Activated naive CD8-positive, alpha-beta T cell treated with anti-CD3 and anti-CD28 coated beads, Interleukin-2, amount 50 U/mL, for 24 hours (primary cell): ENCODE data around the gene EPG5.
"Not testable (repeated sequence)": the region's sequence is repeated elsewhere in the genome, so short reads cannot be mapped to it uniquely, and the experiment has no call there.

Source experiments
- ATAC-seq: fragments of 150-1000 bp; cut with Tn5 transposase; one replicate; pipeline ENCODE4 v1.10.0; 2021
- DNase-seq: peaks from one replicate; pipeline ENCODE4 v3.0.0; 2021
- H3K27ac Mint-ChIP-seq: one replicate; pipeline ENCODE4 v1.8.0; 2021; ENCODE audit warnings: mild to moderate bottlenecking, mixed read lengths
- H3K27me3 Mint-ChIP-seq: one replicate; pipeline ENCODE4 v1.8.0; 2021; ENCODE audit warnings: mixed read lengths
- H3K36me3 Mint-ChIP-seq: one replicate; pipeline ENCODE4 v1.8.0; 2021; ENCODE audit warnings: low read depth, mixed read lengths
- H3K4me1 Mint-ChIP-seq: one replicate; pipeline ENCODE4 v1.8.0; 2021; ENCODE audit warnings: mixed read lengths
- H3K4me3 Mint-ChIP-seq: one replicate; pipeline ENCODE4 v1.8.0; 2021; ENCODE audit warnings: mild to moderate bottlenecking, moderate library complexity, mixed read lengths
- H3K9me3 Mint-ChIP-seq: one replicate; pipeline ENCODE4 v1.8.0; 2021; ENCODE audit warnings: mixed read lengths

EPG5 gene

DNA sequence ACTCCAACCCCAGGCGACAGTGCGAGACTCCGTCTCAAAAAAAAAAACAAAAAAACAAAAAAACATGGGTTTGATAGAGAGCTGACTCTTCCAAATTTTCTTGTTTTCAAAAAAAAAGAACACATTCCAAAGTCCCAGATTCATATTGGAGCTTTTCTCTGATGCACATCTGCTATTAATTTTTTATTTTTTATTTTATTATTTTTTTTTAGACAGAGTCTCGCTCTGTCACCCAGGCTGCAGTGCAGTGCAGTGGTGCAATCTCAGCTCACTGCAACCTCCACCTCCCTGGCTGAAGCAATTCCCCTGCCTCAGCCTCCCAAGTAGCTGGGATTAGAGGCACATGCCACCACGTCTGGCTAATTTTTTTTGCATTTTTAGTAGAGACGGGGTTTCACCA, 25.4 kb upstream of the EPG5 start:
- not testable (repeated sequence) for H3K27me3 Mint-ChIP-seq, H3K4me3 Mint-ChIP-seq, ATAC-seq

GRCh38 chr18:45991788-45992187, 24.7 kb upstream of the EPG5 start:
- ATAC-seq (no peak), DNase-seq (no peak)
- Mint-ChIP-seq H3K36me3 (peaks cover 45% of the 10 kb centered on the region), H3K4me3 (no peak overlapping the region), H3K27me3 (no peaks in the 10 kb centered on the region), H3K4me1 (peaks cover 6% of the 10 kb centered on the region), H3K9me3 (no peaks in the 10 kb centered on the region), H3K27ac (no peak overlapping the region)

More for the DNA sequence above, 25.4 kb upstream of the EPG5 start:
- peaks cover 12% of the 10 kb centered on the region for H3K4me1 Mint-ChIP-seq
- not testable (repeated sequence) for H3K9me3 Mint-ChIP-seq, H3K27ac Mint-ChIP-seq, DNase-seq
- H3K36me3 Mint-ChIP-seq, result peaks cover 40% of the 10 kb centered on the region

DNA sequence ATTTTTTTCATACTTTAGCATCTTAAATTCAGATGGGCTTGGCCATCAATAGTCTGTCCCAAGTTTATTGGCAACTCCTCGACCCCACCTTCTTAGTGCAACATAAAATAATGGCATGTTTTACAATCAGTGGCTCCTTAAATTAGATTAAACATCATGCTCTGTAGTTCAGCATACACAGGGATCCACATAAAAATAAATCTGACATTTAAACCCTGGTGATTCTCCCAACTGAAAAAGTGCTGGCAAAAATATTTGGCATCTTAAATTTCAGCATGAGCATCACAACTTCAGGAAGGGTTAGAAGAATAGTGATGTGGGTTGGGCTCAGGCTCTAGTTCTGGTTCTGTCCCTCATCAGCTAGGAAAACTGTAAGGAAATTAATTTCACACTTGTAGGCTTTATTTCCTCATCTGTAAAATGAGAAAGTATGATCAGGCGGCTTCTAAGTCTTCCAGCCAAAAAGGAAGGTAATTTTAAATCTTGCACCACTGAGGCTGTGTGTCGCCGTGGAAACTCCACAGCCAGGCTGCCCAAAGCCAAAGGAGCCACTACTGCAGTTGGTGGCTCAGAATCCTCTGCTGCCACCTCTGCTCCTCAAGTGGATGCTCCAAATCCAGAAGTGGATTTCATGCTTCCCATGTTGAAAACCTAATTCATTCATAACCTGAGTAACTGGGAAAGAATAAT, 17.6 kb upstream of the EPG5 start:
- H3K27ac Mint-ChIP-seq, result no peak overlapping the region
- H3K9me3 Mint-ChIP-seq, result no peaks in the 10 kb centered on the region
- peaks cover 2% of the 10 kb centered on the region for H3K4me1 Mint-ChIP-seq
- ATAC-seq, result no peak
- H3K4me3 Mint-ChIP-seq, result no peak overlapping the region
- peaks cover 24% of the 10 kb centered on the region for H3K36me3 Mint-ChIP-seq
- no peak for DNase-seq
- no peaks in the 10 kb centered on the region for H3K27me3 Mint-ChIP-seq

DNA sequence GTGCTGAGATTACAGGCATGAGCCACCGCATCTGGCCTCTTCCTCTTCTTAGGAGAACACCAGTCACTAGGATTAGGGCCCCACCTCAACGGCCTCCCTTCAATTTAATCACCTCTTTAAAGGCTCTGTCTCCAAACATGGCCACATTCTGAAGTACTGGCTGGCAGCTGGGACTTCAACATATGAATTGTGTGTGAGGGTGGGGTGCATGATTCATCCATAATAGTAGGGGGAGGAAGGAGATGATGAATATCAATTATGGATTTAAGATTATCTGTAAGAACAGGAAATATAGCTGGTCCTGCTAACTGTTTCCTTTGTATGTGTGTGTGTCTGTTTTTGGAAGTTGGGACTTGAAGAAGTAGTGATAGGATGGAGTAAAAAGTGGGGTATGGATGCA, 14.7 kb upstream of the EPG5 start:
- Mint-ChIP-seq H3K36me3 (peaks cover 2% of the 10 kb centered on the region), H3K4me1 (peaks cover 2% of the 10 kb centered on the region), H3K9me3 (no peaks in the 10 kb centered on the region), H3K27ac (no peak overlapping the region), H3K27me3 (no peaks in the 10 kb centered on the region), H3K4me3 (no peak overlapping the region)
- DNase-seq, result no peak
- no peak for ATAC-seq

DNA sequence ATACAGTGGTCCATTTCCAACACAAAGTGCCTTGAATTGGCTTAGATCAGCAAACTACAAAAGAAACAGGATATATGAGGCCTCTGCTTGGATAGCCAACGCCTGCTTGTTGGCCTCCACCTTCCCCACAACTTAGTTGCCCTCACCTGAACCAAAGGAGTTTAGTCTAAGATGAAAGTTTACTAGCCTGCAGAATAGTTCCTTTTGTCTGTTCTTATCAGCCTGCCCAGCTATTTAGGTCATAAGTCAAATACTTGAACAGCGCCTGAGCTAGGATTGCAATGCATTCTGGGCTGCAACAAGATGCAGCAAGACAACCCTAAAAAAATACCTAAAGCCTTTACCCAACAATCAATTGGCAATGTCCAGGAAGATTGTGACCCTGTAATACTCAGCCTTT, 13.1 kb upstream of the EPG5 start:
- no peak for DNase-seq
- Mint-ChIP-seq H3K27ac (no peak overlapping the region), H3K4me1 (peaks cover 5% of the 10 kb centered on the region), H3K27me3 (no peaks in the 10 kb centered on the region), H3K36me3 (peaks cover 2% of the 10 kb centered on the region), H3K9me3 (no peaks in the 10 kb centered on the region), H3K4me3 (no peak overlapping the region)
- no peak for ATAC-seq

DNA sequence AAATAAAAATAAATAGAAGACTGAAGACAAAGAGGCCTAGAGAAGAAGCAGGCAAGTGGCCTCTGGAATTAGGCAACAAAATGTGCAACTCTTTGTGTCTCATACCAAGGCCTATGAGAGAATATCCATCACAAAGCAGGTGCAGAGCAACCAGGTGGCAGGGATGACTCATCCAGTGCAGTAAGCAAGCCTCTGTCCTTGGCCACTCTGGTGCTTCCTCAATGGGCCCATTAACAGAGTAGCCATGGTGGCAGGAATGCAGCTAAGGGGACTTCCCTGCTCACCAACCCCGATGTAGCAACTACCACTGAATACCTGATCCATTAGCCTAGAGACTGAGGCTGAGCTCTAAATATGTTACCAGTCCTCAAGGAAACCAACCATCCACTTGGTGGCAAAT, 11.0 kb upstream of the EPG5 start:
- Mint-ChIP-seq H3K27ac (no peak overlapping the region), H3K4me3 (no peak overlapping the region), H3K27me3 (no peaks in the 10 kb centered on the region), H3K4me1 (peaks cover 8% of the 10 kb centered on the region), H3K9me3 (no peaks in the 10 kb centered on the region), H3K36me3 (no peaks in the 10 kb centered on the region)
- no peak for ATAC-seq
- no peak for DNase-seq

- Mint-ChIP-seq H3K36me3 (no peaks in the 10 kb centered on the region), H3K27ac (no peak overlapping the region), H3K27me3 (no peaks in the 10 kb centered on the region), H3K4me1 (peaks cover 8% of the 10 kb centered on the region), H3K4me3 (no peak overlapping the region), H3K9me3 (no peaks in the 10 kb centered on the region)
- DNase-seq (no peak), ATAC-seq (no peak)
These were observed 9.8 kb upstream of the EPG5 start for GRCh38 chr18:45976974-45977373.

GRCh38 chr18:45976566-45976965, 9.4 kb upstream of the EPG5 start:
- Mint-ChIP-seq H3K4me1 (peaks cover 8% of the 10 kb centered on the region), H3K4me3 (no peak overlapping the region), H3K36me3 (no peaks in the 10 kb centered on the region), H3K27me3 (no peaks in the 10 kb centered on the region), H3K9me3 (no peaks in the 10 kb centered on the region), H3K27ac (no peak overlapping the region)
- no peak for ATAC-seq
- DNase-seq, result no peak

GRCh38 chr18:45974088-45974536, 7.0 kb upstream of the EPG5 start:
- peak overlapping the region; percentile 78 for H3K27ac Mint-ChIP-seq
- H3K9me3 Mint-ChIP-seq, result no peaks in the 10 kb centered on the region
- H3K4me3 Mint-ChIP-seq, result no peak overlapping the region
- H3K36me3 Mint-ChIP-seq, result no peaks in the 10 kb centered on the region
- no peaks in the 10 kb centered on the region for H3K27me3 Mint-ChIP-seq
- DNase-seq (peak; percentile 63), ATAC-seq (peak; percentile 82)
- H3K4me1 Mint-ChIP-seq, result peaks cover 8% of the 10 kb centered on the region

DNA sequence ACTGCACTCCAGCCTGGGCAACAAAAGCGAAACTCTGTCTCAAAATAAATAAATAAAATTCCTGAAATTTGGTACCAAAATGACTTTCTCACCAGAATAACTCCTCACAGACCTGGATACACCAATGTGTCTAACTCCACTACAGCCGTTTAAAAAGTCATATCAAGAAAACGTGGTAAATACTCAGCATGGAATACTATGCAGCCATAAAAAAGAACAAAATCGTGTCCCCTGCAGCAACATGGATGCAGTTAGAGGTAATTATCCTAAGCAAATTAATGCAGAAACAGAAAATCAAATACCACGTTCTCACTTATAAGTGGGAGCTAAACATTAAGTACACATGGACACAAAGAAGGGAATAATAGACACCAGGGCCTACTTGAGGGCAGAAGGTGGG, 2.2 kb downstream of the EPG5 start:
- not testable (repeated sequence) for DNase-seq, H3K9me3 Mint-ChIP-seq, ATAC-seq, H3K27ac Mint-ChIP-seq, H3K27me3 Mint-ChIP-seq
- peak overlapping the region; percentile 32 for H3K4me3 Mint-ChIP-seq
- peaks cover 11% of the 10 kb centered on the region for H3K36me3 Mint-ChIP-seq
- peaks cover 62% of the 10 kb centered on the region for H3K4me1 Mint-ChIP-seq

DNA sequence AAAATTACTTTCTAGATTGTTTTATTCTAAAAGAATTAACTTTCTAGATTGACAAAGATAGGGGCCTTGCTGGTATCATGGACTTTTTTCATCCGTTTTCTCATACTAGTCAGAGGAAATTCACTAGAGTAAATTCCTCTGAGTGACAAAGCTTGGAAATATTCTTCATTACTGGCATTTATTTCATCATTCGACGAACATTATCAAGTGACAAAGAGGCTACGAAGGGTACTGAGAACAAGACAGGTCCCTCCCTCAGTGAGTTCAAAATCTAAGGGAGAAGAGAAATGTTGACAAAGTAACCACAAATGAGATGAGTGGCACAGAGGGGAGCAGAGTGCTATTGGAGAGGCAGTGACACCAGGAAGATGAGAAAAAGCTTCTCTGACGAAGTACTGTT, 4.3 kb downstream of the EPG5 start:
- Mint-ChIP-seq H3K4me3 (peak overlapping the region; percentile 27), H3K9me3 (no peaks in the 10 kb centered on the region), H3K4me1 (peaks cover 69% of the 10 kb centered on the region), H3K27me3 (no peaks in the 10 kb centered on the region), H3K27ac (peak overlapping the region; percentile 73), H3K36me3 (peaks cover 11% of the 10 kb centered on the region)
- DNase-seq (no peak), ATAC-seq (peak; percentile 37)

DNA sequence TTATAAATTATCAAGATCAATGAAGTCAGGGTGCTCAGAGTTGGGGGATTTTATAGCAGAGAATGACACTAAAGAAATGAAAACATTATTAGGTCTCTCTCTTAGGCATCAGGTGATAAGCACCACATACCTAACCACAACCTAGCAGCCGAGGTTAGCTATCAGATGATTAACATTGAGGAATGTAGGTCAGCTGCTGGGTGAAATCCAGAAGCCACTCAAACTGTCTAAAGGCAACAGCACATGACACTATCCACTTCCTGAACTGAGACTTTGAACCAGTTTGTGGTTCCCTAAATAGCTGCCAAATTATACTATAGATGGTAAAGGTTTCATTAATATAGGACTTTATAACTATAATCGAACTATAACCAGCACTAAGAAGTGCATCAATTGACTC, 4.7 kb downstream of the EPG5 start:
- peak; percentile 44 for ATAC-seq

GRCh38 chr18:45959484-45959883, 7.6 kb downstream of the EPG5 start:
- Mint-ChIP-seq H3K36me3 (peaks cover 18% of the 10 kb centered on the region), H3K4me1 (peaks cover 53% of the 10 kb centered on the region)
- ATAC-seq, H3K4me3 Mint-ChIP-seq, H3K27me3 Mint-ChIP-seq, H3K27ac Mint-ChIP-seq, H3K9me3 Mint-ChIP-seq, DNase-seq: not testable (repeated sequence)

More for the DNA sequence above, 4.7 kb downstream of the EPG5 start:
- H3K27ac Mint-ChIP-seq, result peak overlapping the region; percentile 73
- H3K4me3 Mint-ChIP-seq, result no peak overlapping the region
- H3K9me3 Mint-ChIP-seq, result no peaks in the 10 kb centered on the region
- no peak for DNase-seq
- H3K27me3 Mint-ChIP-seq, result no peaks in the 10 kb centered on the region
- peaks cover 11% of the 10 kb centered on the region for H3K36me3 Mint-ChIP-seq
- H3K4me1 Mint-ChIP-seq, result peaks cover 65% of the 10 kb centered on the region

- H3K36me3 Mint-ChIP-seq, result peaks cover 26% of the 10 kb centered on the region
- no peak for DNase-seq
- H3K27ac Mint-ChIP-seq, result no peak overlapping the region
- ATAC-seq, result no peak
- no peaks in the 10 kb centered on the region for H3K9me3 Mint-ChIP-seq
- no peaks in the 10 kb centered on the region for H3K27me3 Mint-ChIP-seq
- peaks cover 49% of the 10 kb centered on the region for H3K4me1 Mint-ChIP-seq
- H3K4me3 Mint-ChIP-seq, result no peak overlapping the region
These were observed 8.4 kb downstream of the EPG5 start for GRCh38 chr18:45958730-45959129.

DNA sequence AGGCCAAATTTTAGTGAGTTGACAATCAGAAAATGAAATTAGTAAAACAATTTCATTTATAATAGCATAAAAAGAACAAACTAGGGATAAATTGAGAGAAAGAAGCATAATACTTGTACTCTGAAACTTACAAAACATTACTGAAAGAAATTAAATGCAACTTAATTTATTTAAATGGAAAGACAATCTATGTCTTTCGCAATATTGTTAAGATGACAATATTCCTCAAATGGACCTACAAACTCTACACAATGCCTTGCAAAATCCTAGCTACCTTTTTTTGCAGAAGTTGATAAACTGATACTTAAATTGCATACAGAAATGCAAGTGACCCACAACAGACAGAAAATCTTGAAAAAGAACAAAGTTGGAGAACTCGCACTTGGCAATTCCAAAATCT, 9.1 kb downstream of the EPG5 start:
- Mint-ChIP-seq H3K9me3 (no peaks in the 10 kb centered on the region), H3K27ac (no peak overlapping the region), H3K36me3 (peaks cover 30% of the 10 kb centered on the region), H3K4me1 (peaks cover 45% of the 10 kb centered on the region), H3K27me3 (no peaks in the 10 kb centered on the region), H3K4me3 (no peak overlapping the region)
- no peak for DNase-seq
- no peak for ATAC-seq

- no peak for ATAC-seq
- Mint-ChIP-seq H3K36me3 (peaks cover 33% of the 10 kb centered on the region), H3K4me1 (peaks cover 35% of the 10 kb centered on the region)
These were observed 10.0 kb downstream of the EPG5 start for GRCh38 chr18:45957100-45957499.

More at GRCh38 chr18:45957100-45957499, 10.0 kb downstream of the EPG5 start:
- H3K27ac Mint-ChIP-seq, result no peak overlapping the region
- no peak overlapping the region for H3K4me3 Mint-ChIP-seq
- no peaks in the 10 kb centered on the region for H3K27me3 Mint-ChIP-seq
- no peak for DNase-seq
- H3K9me3 Mint-ChIP-seq, result no peaks in the 10 kb centered on the region
